Keratinocyte (primary cell): Measurements from ENCODE around the gene ASTE1. TPM values are rescaled to one million over a fixed set of nuclear protein-coding genes. Genes with fewer than 3 reads are reported as not detected.

ENCODE experiments used
- DNase-seq: peaks from one replicate; pipeline ENCODE4 v3.0.0-alpha.2; 2011; ENCODE audit warnings: low read depth, missing footprints, low spot score
- FAIRE-seq: peaks from 2 replicates; lab custom pipeline; 2011; peaks lifted over from hg19 to GRCh38; lab: Jason Lieb, UNC
- H2AFZ ChIP-seq: 2 replicates; pipeline ENCODE4 v1.6.0; 2012; ENCODE audit warnings: low read length, control low read depth, inconsistent platforms; ENCODE audit not compliant: control insufficient read depth
- H3K27ac ChIP-seq: 2 replicates; pipeline ENCODE4 v1.5.1; 2011; ENCODE audit warnings: low read length; ENCODE audit not compliant: control insufficient read depth, insufficient read depth
- H3K27me3 ChIP-seq: 3 replicates; pipeline ENCODE4 v1.6.0; 2011; ENCODE audit warnings: low read length; ENCODE audit not compliant: control insufficient read depth, insufficient read depth; ENCODE audit errors: extremely low read depth
- H3K36me3 ChIP-seq, 2 experiments: 2 replicates in 1 of 2; 3 replicates in 1 of 2; pipeline ENCODE4 v1.5.1; 2011; ENCODE audit warnings: low read length in 2 of 2, mild to moderate bottlenecking in 1 of 2; ENCODE audit not compliant: control insufficient read depth in 2 of 2, insufficient read depth in 2 of 2; ENCODE audit errors: extremely low read depth in 1 of 2
- H3K4me1 ChIP-seq: 3 replicates; pipeline ENCODE4 v1.5.1; 2011; ENCODE audit warnings: low read length; ENCODE audit not compliant: control insufficient read depth, insufficient read depth; ENCODE audit errors: extremely low read depth
- H3K4me2 ChIP-seq: 3 replicates; pipeline ENCODE4 v1.6.0; 2011; ENCODE audit warnings: low read depth, low read length; ENCODE audit not compliant: control insufficient read depth, insufficient read depth; ENCODE audit errors: extremely low read depth
- H3K4me3 ChIP-seq, 3 experiments: fragments of 200-600 bp in 1 of 3; sonication (generic) in 1 of 3; 2 replicates in 2 of 3; 3 replicates in 1 of 3; pipeline ENCODE4 v1.5.1; 2011 to 2016; ENCODE audit warnings: low read length in 3 of 3, mild to moderate bottlenecking in 3 of 3, control low read depth in 2 of 3, inconsistent platforms in 1 of 3, low read depth in 1 of 3, mixed read lengths in 1 of 3, mixed run types in 1 of 3, moderate library complexity in 1 of 3; ENCODE audit not compliant: control insufficient read depth in 2 of 3, insufficient read depth in 2 of 3; ENCODE audit errors: extremely low read depth in 1 of 3
- H3K79me2 ChIP-seq: 2 replicates; pipeline ENCODE4 v1.6.0; 2012; ENCODE audit warnings: low read length; ENCODE audit not compliant: control insufficient read depth, insufficient read depth
- H3K9ac ChIP-seq: 3 replicates; pipeline ENCODE4 v1.6.0; 2011; ENCODE audit warnings: low read length; ENCODE audit not compliant: control insufficient read depth, insufficient read depth; ENCODE audit errors: extremely low read depth
- H3K9me1 ChIP-seq: 3 replicates; pipeline ENCODE4 v1.6.0; 2011; ENCODE audit warnings: low read length; ENCODE audit not compliant: control insufficient read depth, insufficient read depth; ENCODE audit errors: extremely low read depth
- H3K9me3 ChIP-seq: 2 replicates; pipeline ENCODE4 v1.5.1; 2012; ENCODE audit warnings: low read depth, low read length; ENCODE audit not compliant: control insufficient read depth
- H4K20me1 ChIP-seq: 3 replicates; pipeline ENCODE4 v1.6.0; 2011; ENCODE audit warnings: low read length; ENCODE audit not compliant: control insufficient read depth, insufficient read depth; ENCODE audit errors: extremely low read depth
- EZH2 ChIP-seq: IDR thresholded peaks from one replicate; pipeline ENCODE4 v1.6.1; 2012; ENCODE audit warnings: inconsistent platforms, mild to moderate bottlenecking, low read length, moderate library complexity
- dilution Hi-C: fragments of 300-500 bp; cut with MboI; formaldehyde crosslinking; loops from one replicate; pipeline ENCODE4 v1.7.0; 2020; ENCODE audit warnings: low sequenced_read_pairs; ENCODE audit not compliant: extremely low pct_ligation_motif_present
- polyA plus RNA-seq, 5 experiments: library from polyadenylated mRNA; depleted of rRNA in 3 of 5; stranded (reverse) in 3 of 5; stranded (forward) in 1 of 5; unstranded in 1 of 5; fragments of >200 nt; gene quantifications; 1 replicate in 1 of 5; 2 replicates in 3 of 5; 3 replicates in 1 of 5; pipeline versions ENCODE4 v1.2.1 to v1.2.3, GENCODE V29; 2011 to 2012; ENCODE audit warnings: missing spikeins in 2 of 5, low read depth in 1 of 5, low replicate concordance in 1 of 5
- TF ChIP-seq, protein P1 (sequence below), 3 experiments: IDR thresholded peaks in 1 of 3; conservative IDR thresholded peaks in 1 of 3; optimal IDR thresholded peaks in 1 of 3; 2 replicates in 2 of 3; 3 replicates in 1 of 3; pipeline versions ENCODE3 to v1.5.1; 2011; ENCODE audit warnings: low read length in 3 of 3, mild to moderate bottlenecking in 3 of 3, moderate library complexity in 2 of 3, control low read depth in 1 of 3, inconsistent platforms in 1 of 3; ENCODE audit not compliant: insufficient read depth in 2 of 3; ENCODE audit errors: extremely low read depth in 1 of 3

The ASTE1 gene
- polyA plus RNA-seq, 1 donor (not counting 4 experiments of a cell fraction or from before 2014, with no cell fraction given), result 5.2 TPM

DNA sequence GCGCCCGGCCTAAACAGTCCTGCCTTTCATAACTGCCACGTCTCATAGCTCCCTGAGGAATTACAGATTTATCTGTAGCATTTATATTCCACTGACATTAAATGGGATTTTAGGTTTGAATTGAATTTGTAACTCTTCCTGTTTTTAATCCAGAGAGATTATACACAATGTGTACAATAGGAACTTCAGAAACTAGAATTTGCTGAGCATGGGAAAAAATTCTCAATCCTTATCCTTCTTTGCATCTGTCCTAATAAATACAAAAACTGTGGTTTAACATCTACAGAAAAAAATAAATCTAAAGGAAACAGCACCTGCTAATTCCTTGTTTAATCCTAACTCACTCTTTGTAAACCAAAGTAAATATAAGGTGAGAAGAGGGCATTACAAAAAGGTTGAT is 2.2 kb upstream of the ASTE1 start:
- Histone ChIP-seq H3K27ac (no peak overlapping the region), H3K79me2 (no peaks in the 10 kb centered on the region), H3K9me1 (no peaks in the 10 kb centered on the region), H2AFZ (no peak overlapping the region), H3K27me3 (no peaks in the 10 kb centered on the region), H3K4me1 (peaks cover 15% of the 10 kb centered on the region), H3K9ac (no peak overlapping the region), H3K9me3 (no peaks in the 10 kb centered on the region), H4K20me1 (no peaks in the 10 kb centered on the region), H3K4me2 (no peak overlapping the region), H3K36me3 (peaks cover 0 to 3% of the 10 kb centered on the region in 2 experiments), H3K4me3 (no peak overlapping the region)
- TF ChIP-seq, protein P1, sequence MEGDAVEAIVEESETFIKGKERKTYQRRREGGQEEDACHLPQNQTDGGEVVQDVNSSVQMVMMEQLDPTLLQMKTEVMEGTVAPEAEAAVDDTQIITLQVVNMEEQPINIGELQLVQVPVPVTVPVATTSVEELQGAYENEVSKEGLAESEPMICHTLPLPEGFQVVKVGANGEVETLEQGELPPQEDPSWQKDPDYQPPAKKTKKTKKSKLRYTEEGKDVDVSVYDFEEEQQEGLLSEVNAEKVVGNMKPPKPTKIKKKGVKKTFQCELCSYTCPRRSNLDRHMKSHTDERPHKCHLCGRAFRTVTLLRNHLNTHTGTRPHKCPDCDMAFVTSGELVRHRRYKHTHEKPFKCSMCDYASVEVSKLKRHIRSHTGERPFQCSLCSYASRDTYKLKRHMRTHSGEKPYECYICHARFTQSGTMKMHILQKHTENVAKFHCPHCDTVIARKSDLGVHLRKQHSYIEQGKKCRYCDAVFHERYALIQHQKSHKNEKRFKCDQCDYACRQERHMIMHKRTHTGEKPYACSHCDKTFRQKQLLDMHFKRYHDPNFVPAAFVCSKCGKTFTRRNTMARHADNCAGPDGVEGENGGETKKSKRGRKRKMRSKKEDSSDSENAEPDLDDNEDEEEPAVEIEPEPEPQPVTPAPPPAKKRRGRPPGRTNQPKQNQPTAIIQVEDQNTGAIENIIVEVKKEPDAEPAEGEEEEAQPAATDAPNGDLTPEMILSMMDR (optimal IDR thresholded peaks at IDR 0.05 in 1 of 3, IDR thresholded peaks at IDR 0.05 in 1 of 3, conservative IDR thresholded peaks at IDR 0.05 in 1 of 3; ENCODE audit: extremely low read depth in 1 of 3, insufficient read depth in 2 of 3, low read length in 3 of 3), result no peak
- TF ChIP-seq EZH2, result no peak
- dilution Hi-C loops, result no loop called here
- no peak for DNase-seq
- FAIRE-seq, result no peak

DNA sequence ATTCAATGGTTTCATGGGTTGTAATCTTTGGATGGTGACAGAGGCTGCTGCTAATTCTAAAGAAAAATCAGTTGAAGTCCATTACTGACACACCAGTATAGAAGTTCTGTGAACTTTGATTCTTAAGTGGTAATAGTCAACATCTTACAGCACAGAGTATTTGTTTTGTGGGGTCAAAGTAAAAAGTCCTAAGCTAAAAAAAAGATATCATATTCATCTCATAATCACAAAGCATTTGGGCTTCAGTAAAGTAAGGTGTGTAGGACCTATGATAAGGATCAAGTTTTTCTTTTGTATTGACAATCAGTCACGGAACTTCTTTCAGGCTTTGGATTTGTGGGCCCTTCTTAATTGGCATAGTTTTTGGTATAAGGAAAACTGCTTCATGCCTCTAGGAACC is 1.1 kb downstream of the ASTE1 start:
- FAIRE-seq, result no peak
- peaks cover 15% of the 10 kb centered on the region for H3K4me1 ChIP-seq
- dilution Hi-C loops, result no loop called here
- H3K79me2 ChIP-seq, result no peaks in the 10 kb centered on the region
- no peak for TF ChIP-seq EZH2
- TF ChIP-seq, protein P1 (optimal IDR thresholded peaks at IDR 0.05 in 1 of 3, IDR thresholded peaks at IDR 0.05 in 1 of 3, conservative IDR thresholded peaks at IDR 0.05 in 1 of 3; ENCODE audit: extremely low read depth in 1 of 3, insufficient read depth in 2 of 3, low read length in 3 of 3), result no peak
- no peak overlapping the region for H3K9ac ChIP-seq
- no peak overlapping the region for H3K27ac ChIP-seq
- DNase-seq, result no peak
- H3K9me3 ChIP-seq, result no peaks in the 10 kb centered on the region
- H3K4me2 ChIP-seq, result peak overlapping the region; percentile 93
- H3K9me1 ChIP-seq, result no peaks in the 10 kb centered on the region
- no peak overlapping the region for H2AFZ ChIP-seq
- H3K4me3 ChIP-seq, result peak overlapping the region; percentile 67 to 91 (median 83)
- H3K27me3 ChIP-seq, result no peaks in the 10 kb centered on the region
- H3K36me3 ChIP-seq, result peaks cover 0 to 3% of the 10 kb centered on the region in 2 experiments
- H4K20me1 ChIP-seq, result no peaks in the 10 kb centered on the region
